Measurements from ENCODE around the gene IL25. TPM values are rescaled to one million over a fixed set of nuclear protein-coding genes. Genes with fewer than 3 reads are reported as not detected.

The IL25 gene
- polyA plus RNA-seq, 1 donor (not counting 4 experiments of a cell fraction or from before 2014, with no cell fraction given): not detected

DNA sequence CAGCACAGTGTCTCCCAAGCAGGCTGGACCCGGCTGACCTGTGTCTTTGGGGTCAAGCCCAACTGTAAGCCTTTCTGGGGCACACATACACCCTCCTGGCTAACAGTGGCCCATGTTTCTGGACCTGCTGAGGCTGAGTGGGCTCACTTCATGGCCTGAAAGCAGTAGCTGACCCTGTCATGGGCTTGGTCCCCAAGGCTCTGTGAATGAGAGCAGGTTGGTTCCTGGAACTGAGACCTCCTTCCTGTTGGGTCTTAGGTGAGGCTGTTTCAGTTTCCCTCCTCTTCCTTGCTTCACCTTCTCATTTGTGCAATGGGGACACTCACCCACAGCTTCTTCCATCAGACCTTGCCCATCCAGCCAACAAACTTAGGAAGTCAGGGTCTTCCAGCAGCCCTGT, 744 bp upstream of the IL25 start:
- FAIRE-seq: no peak

DNA sequence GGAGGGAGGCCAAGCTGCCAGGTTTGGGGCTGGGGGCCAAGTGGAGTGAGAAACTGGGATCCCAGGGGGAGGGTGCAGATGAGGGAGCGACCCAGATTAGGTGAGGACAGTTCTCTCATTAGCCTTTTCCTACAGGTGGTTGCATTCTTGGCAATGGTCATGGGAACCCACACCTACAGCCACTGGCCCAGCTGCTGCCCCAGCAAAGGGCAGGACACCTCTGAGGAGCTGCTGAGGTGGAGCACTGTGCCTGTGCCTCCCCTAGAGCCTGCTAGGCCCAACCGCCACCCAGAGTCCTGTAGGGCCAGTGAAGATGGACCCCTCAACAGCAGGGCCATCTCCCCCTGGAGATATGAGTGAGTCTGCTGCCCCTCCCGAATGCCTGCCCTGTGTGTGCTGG, 432 bp downstream of the IL25 start:
- FAIRE-seq: no peak
- TF ChIP-seq, protein P1, sequence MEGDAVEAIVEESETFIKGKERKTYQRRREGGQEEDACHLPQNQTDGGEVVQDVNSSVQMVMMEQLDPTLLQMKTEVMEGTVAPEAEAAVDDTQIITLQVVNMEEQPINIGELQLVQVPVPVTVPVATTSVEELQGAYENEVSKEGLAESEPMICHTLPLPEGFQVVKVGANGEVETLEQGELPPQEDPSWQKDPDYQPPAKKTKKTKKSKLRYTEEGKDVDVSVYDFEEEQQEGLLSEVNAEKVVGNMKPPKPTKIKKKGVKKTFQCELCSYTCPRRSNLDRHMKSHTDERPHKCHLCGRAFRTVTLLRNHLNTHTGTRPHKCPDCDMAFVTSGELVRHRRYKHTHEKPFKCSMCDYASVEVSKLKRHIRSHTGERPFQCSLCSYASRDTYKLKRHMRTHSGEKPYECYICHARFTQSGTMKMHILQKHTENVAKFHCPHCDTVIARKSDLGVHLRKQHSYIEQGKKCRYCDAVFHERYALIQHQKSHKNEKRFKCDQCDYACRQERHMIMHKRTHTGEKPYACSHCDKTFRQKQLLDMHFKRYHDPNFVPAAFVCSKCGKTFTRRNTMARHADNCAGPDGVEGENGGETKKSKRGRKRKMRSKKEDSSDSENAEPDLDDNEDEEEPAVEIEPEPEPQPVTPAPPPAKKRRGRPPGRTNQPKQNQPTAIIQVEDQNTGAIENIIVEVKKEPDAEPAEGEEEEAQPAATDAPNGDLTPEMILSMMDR (optimal IDR thresholded peaks at IDR 0.05 in 1 of 3, IDR thresholded peaks at IDR 0.05 in 1 of 3, conservative IDR thresholded peaks at IDR 0.05 in 1 of 3; ENCODE audit: extremely low read depth in 1 of 3, insufficient read depth in 2 of 3, low read length in 3 of 3): no peak
- TF ChIP-seq EZH2 (IDR thresholded peaks at IDR 0.05; ENCODE audit: low read length): no peak
- dilution Hi-C loops (cut with MboI; ENCODE audit: extremely low pct_ligation_motif_present, low sequenced_read_pairs): no loop called here

More for the DNA sequence above, 744 bp upstream of the IL25 start:
- H3K9me1 ChIP-seq (ENCODE audit: control insufficient read depth, extremely low read depth, insufficient read depth, low read length): no peaks in the 10 kb centered on the region
- no peak overlapping the region for H2AFZ ChIP-seq (ENCODE audit: control insufficient read depth, low read length)
- H3K4me3 ChIP-seq (ENCODE audit: control insufficient read depth in 2 of 3, extremely low read depth in 1 of 3, insufficient read depth in 2 of 3, low read depth in 1 of 3, low read length in 3 of 3): no peak overlapping the region
- H3K27ac ChIP-seq (ENCODE audit: control insufficient read depth, insufficient read depth, low read length): no peak overlapping the region
- H3K4me1 ChIP-seq (ENCODE audit: control insufficient read depth, extremely low read depth, insufficient read depth, low read length): peaks cover 2% of the 10 kb centered on the region
- H3K9ac ChIP-seq (ENCODE audit: control insufficient read depth, extremely low read depth, insufficient read depth, low read length): no peak overlapping the region
- dilution Hi-C loops (cut with MboI; ENCODE audit: extremely low pct_ligation_motif_present, low sequenced_read_pairs): no loop called here
- H3K27me3 ChIP-seq (ENCODE audit: control insufficient read depth, extremely low read depth, insufficient read depth, low read length): no peaks in the 10 kb centered on the region
- H3K36me3 ChIP-seq (ENCODE audit: control insufficient read depth in 2 of 2, extremely low read depth in 1 of 2, insufficient read depth in 2 of 2, low read length in 2 of 2): no peaks in the 10 kb centered on the region
- H3K4me2 ChIP-seq (ENCODE audit: control insufficient read depth, extremely low read depth, insufficient read depth, low read depth, low read length): no peak overlapping the region
- H3K9me3 ChIP-seq (ENCODE audit: control insufficient read depth, low read depth, low read length): no peaks in the 10 kb centered on the region
- DNase-seq (ENCODE audit: low read depth, low spot score): no peak
- no peaks in the 10 kb centered on the region for H4K20me1 ChIP-seq (ENCODE audit: control insufficient read depth, extremely low read depth, insufficient read depth, low read length)
- TF ChIP-seq EZH2 (IDR thresholded peaks at IDR 0.05; ENCODE audit: low read length): no peak
- TF ChIP-seq, protein P1 (optimal IDR thresholded peaks at IDR 0.05 in 1 of 3, IDR thresholded peaks at IDR 0.05 in 1 of 3, conservative IDR thresholded peaks at IDR 0.05 in 1 of 3; ENCODE audit: extremely low read depth in 1 of 3, insufficient read depth in 2 of 3, low read length in 3 of 3): no peak
- no peaks in the 10 kb centered on the region for H3K79me2 ChIP-seq (ENCODE audit: control insufficient read depth, insufficient read depth, low read length)

More for the DNA sequence above, 432 bp downstream of the IL25 start:
- H3K27ac ChIP-seq (ENCODE audit: control insufficient read depth, insufficient read depth, low read length): no peak overlapping the region
- no peaks in the 10 kb centered on the region for H4K20me1 ChIP-seq (ENCODE audit: control insufficient read depth, extremely low read depth, insufficient read depth, low read length)
- no peaks in the 10 kb centered on the region for H3K36me3 ChIP-seq (ENCODE audit: control insufficient read depth in 2 of 2, extremely low read depth in 1 of 2, insufficient read depth in 2 of 2, low read length in 2 of 2)
- H3K27me3 ChIP-seq (ENCODE audit: control insufficient read depth, extremely low read depth, insufficient read depth, low read length): no peaks in the 10 kb centered on the region
- H3K9ac ChIP-seq (ENCODE audit: control insufficient read depth, extremely low read depth, insufficient read depth, low read length): no peak overlapping the region
- H3K9me1 ChIP-seq (ENCODE audit: control insufficient read depth, extremely low read depth, insufficient read depth, low read length): no peaks in the 10 kb centered on the region
- no peak overlapping the region for H3K4me3 ChIP-seq (ENCODE audit: control insufficient read depth in 2 of 3, extremely low read depth in 1 of 3, insufficient read depth in 2 of 3, low read depth in 1 of 3, low read length in 3 of 3)
- no peak for DNase-seq (ENCODE audit: low read depth, low spot score)
- no peaks in the 10 kb centered on the region for H3K9me3 ChIP-seq (ENCODE audit: control insufficient read depth, low read depth, low read length)
- H3K4me1 ChIP-seq (ENCODE audit: control insufficient read depth, extremely low read depth, insufficient read depth, low read length): no peaks in the 10 kb centered on the region
- H3K4me2 ChIP-seq (ENCODE audit: control insufficient read depth, extremely low read depth, insufficient read depth, low read depth, low read length): no peak overlapping the region
- H2AFZ ChIP-seq (ENCODE audit: control insufficient read depth, low read length): no peak overlapping the region
- no peaks in the 10 kb centered on the region for H3K79me2 ChIP-seq (ENCODE audit: control insufficient read depth, insufficient read depth, low read length)
